HEK293T (cell line): Measurements from ENCODE around the gene SEMA4D.

ENCODE experiments used
- BHLHE40 ChIP-seq: fragments of 450-650 bp; IDR thresholded peaks from 2 replicates; pipeline ENCODE4 v1.6.1; 2016; ENCODE audit warnings: mild to moderate bottlenecking, moderate library complexity, borderline replicate concordance
- CTBP1 ChIP-seq: fragments of 450-650 bp; IDR thresholded peaks from 2 replicates; pipeline ENCODE4 v1.6.1; 2016; ENCODE audit warnings: borderline replicate concordance
- FOXK2 ChIP-seq: fragments of 450-650 bp; IDR thresholded peaks from 2 replicates; pipeline ENCODE4 v1.6.1; 2016; ENCODE audit warnings: mild to moderate bottlenecking
- FOXM1 ChIP-seq: fragments of 450-650 bp; IDR thresholded peaks from 2 replicates; pipeline ENCODE4 v1.6.1; 2017; ENCODE audit warnings: mild to moderate bottlenecking, borderline replicate concordance
- ZNF384 ChIP-seq: fragments of 450-650 bp; IDR thresholded peaks from 2 replicates; pipeline ENCODE4 v1.6.1; 2016

GRCh38 chr9:89460551-89460950, 37.4 kb downstream of the SEMA4D start:
- no peak for TF ChIP-seq FOXK2
- TF ChIP-seq FOXM1, result no peak
- TF ChIP-seq BHLHE40, result no peak
- TF ChIP-seq CTBP1, result no peak
- no peak for TF ChIP-seq ZNF384
